ENCODE results near the gene KLF11.

GRCh38 chr2:10034333-10035052 is 8.9 kb upstream of the KLF11 start:
- TF ChIP-seq CTCF (IDR thresholded peaks at IDR 0.05) (no peak), POLR2A (IDR thresholded peaks at IDR 0.05) (no peak), EP300 (IDR thresholded peaks at IDR 0.05) (no peak), POLR2AphosphoS5 (IDR thresholded peaks at IDR 0.05) (no peak)

All from upper lobe of left lung (tissue), 4 donors.